Endodermal cell (in vitro differentiated cells): ENCODE measurements around the gene C1QTNF12. TPM values are rescaled to one million over a fixed set of nuclear protein-coding genes. Genes with fewer than 3 reads are reported as not detected.
"Not testable (repeated sequence)": the region's sequence is repeated elsewhere in the genome, so short reads cannot be mapped to it uniquely, and the experiment has no call there.

Source experiments
- DNase-seq: peaks from one replicate; pipeline ENCODE4 v3.0.0-alpha.2; 2017
- H3K27ac ChIP-seq: 2 replicates; pipeline ENCODE4 v1.5.1; 2013; ENCODE audit warnings: mild to moderate bottlenecking, low read depth, low read length, moderate library complexity
- H3K27me3 ChIP-seq: 2 replicates; pipeline ENCODE4 v1.6.1; 2013; ENCODE audit warnings: mild to moderate bottlenecking, low read length, moderate library complexity; ENCODE audit not compliant: insufficient read depth, control insufficient read depth, poor library complexity, severe bottlenecking
- H3K36me3 ChIP-seq: 2 replicates; pipeline ENCODE4 v1.7.0; 2013; ENCODE audit warnings: mild to moderate bottlenecking, low read length, moderate library complexity; ENCODE audit not compliant: control insufficient read depth, insufficient read depth
- H3K4me1 ChIP-seq: one replicate; pipeline ENCODE4 v1.7.0; 2013; ENCODE audit warnings: low read length; ENCODE audit not compliant: control insufficient read depth, insufficient read depth
- H3K4me3 ChIP-seq: 2 replicates; pipeline ENCODE4 v1.5.1; 2013; ENCODE audit warnings: mild to moderate bottlenecking, low read length, moderate library complexity
- H3K9ac ChIP-seq: 2 replicates; pipeline ENCODE4 v1.6.1; 2013; ENCODE audit warnings: mild to moderate bottlenecking, low read length, moderate library complexity; ENCODE audit not compliant: poor library complexity, severe bottlenecking; ENCODE audit errors: extremely low read depth
- H3K9me3 ChIP-seq: 2 replicates; pipeline ENCODE4 v1.6.1; 2013; ENCODE audit warnings: mild to moderate bottlenecking, low read length, moderate library complexity; ENCODE audit not compliant: control insufficient read depth
- H3K27ac Mint-ChIP-seq: 2 replicates; pipeline ENCODE4 v1.8.0; 2020; ENCODE audit warnings: mixed read lengths
- H3K27me3 Mint-ChIP-seq: 2 replicates; pipeline ENCODE4 v1.8.0; 2021; ENCODE audit warnings: mild to moderate bottlenecking, mixed read lengths; ENCODE audit not compliant: insufficient read depth
- H3K36me3 Mint-ChIP-seq: 2 replicates; pipeline ENCODE4 v1.8.0; 2020; ENCODE audit warnings: low read depth, mixed read lengths
- H3K4me1 Mint-ChIP-seq: 2 replicates; pipeline ENCODE4 v1.8.0; 2020; ENCODE audit warnings: mixed read lengths
- H3K4me3 Mint-ChIP-seq: 2 replicates; pipeline ENCODE4 v1.8.0; 2020; ENCODE audit warnings: mild to moderate bottlenecking, moderate library complexity, mixed read lengths
- H3K9me3 Mint-ChIP-seq: 2 replicates; pipeline ENCODE4 v1.8.0; 2020; ENCODE audit warnings: mild to moderate bottlenecking, mixed read lengths
- WGBS, 2 experiments: methylation state at CpG; one replicate each; pipeline versions ENCODE4 v1.1.5 to v1.1.7; 2013; ENCODE audit warnings: missing lambda C conversion rate in 2 of 2, mixed read lengths in 1 of 2; ENCODE audit not compliant: insufficient coverage in 1 of 2, insufficient read length in 1 of 2; 5-methylcytosine and 5-hydroxymethylcytosine counted together
- total RNA-seq, 2 donors: library from RNA; stranded (reverse); fragmentation: NEBNext Ultra II Directional in 1 of 2; extraction: Animal tissue kit (Norgen Biotek cat#: 25700) in 1 of 2; gene quantifications; 2 replicates in 1 of 2; 3 replicates in 1 of 2; pipeline ENCODE4 v1.2.1, GENCODE V29; 2021
- TF ChIP-seq, protein P1 (sequence below): fragments of 200-600 bp; sonication (generic); conservative IDR thresholded peaks from 2 replicates; pipeline ENCODE4 v1.5.0; 2021; ENCODE audit warnings: antibody characterized with exemption, mild to moderate bottlenecking

C1QTNF12 gene
- total RNA-seq, 2 donors from 2014 or later: 8.1 to 13.5 TPM

DNA sequence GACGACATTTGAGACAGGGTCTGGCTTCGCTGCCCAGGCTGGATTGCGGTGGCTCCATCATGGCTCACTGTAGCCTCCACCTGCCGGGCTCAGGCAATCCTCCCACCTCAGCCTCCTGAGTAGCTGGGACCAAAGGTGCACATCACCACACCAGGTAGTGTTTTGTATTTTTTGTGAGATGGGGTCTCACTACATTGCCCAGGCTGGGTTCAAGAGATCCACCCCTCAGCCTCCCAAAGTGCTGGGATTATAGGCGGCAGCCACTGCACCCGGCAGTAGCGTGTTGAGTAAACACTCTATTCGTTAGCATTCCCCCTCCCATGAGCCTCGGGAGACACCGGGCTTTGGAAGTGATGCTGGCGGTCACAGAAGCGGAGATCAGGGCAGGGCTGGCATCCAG is 6.8 kb upstream of the C1QTNF12 start:
- Mint-ChIP-seq H3K27ac (no peak overlapping the region), H3K36me3 (peaks cover 47% of the 10 kb centered on the region), H3K4me3 (no peak overlapping the region), H3K27me3 (no peaks in the 10 kb centered on the region), H3K4me1 (peaks cover 5% of the 10 kb centered on the region), H3K9me3 (no peaks in the 10 kb centered on the region)
- Histone ChIP-seq H3K36me3 (peaks cover 38% of the 10 kb centered on the region), H3K9ac (no peak overlapping the region), H3K9me3 (no peaks in the 10 kb centered on the region), H3K4me3 (no peak overlapping the region), H3K4me1 (no peaks in the 10 kb centered on the region), H3K27me3 (no peaks in the 10 kb centered on the region), H3K27ac (no peak overlapping the region)
- WGBS, 2 experiments: 93 to 97% methylated on average over 11 to 12 of the region's 12 CpGs
- no peak for DNase-seq
- TF ChIP-seq, protein P1, sequence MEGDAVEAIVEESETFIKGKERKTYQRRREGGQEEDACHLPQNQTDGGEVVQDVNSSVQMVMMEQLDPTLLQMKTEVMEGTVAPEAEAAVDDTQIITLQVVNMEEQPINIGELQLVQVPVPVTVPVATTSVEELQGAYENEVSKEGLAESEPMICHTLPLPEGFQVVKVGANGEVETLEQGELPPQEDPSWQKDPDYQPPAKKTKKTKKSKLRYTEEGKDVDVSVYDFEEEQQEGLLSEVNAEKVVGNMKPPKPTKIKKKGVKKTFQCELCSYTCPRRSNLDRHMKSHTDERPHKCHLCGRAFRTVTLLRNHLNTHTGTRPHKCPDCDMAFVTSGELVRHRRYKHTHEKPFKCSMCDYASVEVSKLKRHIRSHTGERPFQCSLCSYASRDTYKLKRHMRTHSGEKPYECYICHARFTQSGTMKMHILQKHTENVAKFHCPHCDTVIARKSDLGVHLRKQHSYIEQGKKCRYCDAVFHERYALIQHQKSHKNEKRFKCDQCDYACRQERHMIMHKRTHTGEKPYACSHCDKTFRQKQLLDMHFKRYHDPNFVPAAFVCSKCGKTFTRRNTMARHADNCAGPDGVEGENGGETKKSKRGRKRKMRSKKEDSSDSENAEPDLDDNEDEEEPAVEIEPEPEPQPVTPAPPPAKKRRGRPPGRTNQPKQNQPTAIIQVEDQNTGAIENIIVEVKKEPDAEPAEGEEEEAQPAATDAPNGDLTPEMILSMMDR: no peak

- no peak overlapping the region for H3K9ac ChIP-seq
- Mint-ChIP-seq H3K27ac (no peak overlapping the region), H3K9me3 (no peaks in the 10 kb centered on the region), H3K27me3 (peaks cover 1% of the 10 kb centered on the region), H3K4me1 (no peaks in the 10 kb centered on the region), H3K36me3 (peaks cover 31% of the 10 kb centered on the region), H3K4me3 (no peak overlapping the region)
- H3K27me3 ChIP-seq: peaks cover 12% of the 10 kb centered on the region
- no peak overlapping the region for H3K27ac ChIP-seq
- no peaks in the 10 kb centered on the region for H3K4me1 ChIP-seq
- TF ChIP-seq, protein P1: no peak
- peaks cover 23% of the 10 kb centered on the region for H3K36me3 ChIP-seq
- 93 to 94% methylated on average over 16 of the region's 16 CpGs for WGBS, 2 experiments
- H3K4me3 ChIP-seq: no peak overlapping the region
- DNase-seq: no peak
- H3K9me3 ChIP-seq: no peaks in the 10 kb centered on the region
These were observed 4.3 kb upstream of the C1QTNF12 start for GRCh38 chr1:1250786-1251284.

DNA sequence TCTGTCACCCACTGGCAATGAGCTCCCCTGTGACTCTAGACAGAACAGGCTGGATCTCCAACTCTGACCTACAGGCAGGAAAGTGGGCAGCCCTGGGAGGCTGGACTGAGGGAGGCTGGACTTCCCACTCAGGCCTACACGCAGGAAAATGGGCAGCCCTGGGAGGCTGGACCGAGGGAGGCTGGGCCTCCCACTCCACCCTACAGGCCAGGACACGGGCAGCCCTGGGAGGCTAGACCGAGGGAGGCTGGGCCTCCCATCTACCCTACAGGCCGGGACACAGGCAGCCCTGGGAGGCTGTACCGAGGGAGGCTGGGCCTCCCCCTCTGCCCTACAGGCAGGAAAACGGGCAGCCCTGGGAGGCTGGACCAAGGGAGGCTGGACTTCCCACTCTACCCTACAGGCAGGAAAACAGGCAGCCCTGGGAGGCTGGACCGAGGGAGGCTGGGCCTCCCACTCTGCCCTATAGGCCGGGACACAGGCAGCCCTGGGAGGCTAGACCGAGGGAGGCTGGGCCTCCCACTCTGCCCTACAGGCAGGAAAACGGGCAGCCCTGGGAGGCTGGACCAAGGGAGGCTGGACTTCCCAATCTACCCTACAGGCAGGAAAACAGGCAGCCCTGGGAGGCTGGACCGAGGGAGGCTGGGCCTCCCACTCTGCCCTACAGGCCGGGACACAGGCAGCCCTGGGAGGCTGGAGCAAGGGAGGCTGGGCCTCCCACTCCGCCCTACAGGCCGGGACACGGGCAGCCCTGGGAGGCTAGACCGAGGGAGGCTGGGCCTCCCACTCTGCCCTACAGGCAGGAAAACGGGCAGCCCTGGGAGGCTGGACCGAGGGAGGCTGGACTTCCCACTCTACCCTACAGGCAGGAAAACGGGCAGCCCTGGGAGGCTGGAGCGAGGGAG is 1.7 kb upstream of the C1QTNF12 start:
- H3K27ac ChIP-seq, H3K4me3 Mint-ChIP-seq, H3K9me3 ChIP-seq, H3K4me1 ChIP-seq, H3K4me3 ChIP-seq, H3K4me1 Mint-ChIP-seq, DNase-seq, H3K9ac ChIP-seq, H3K9me3 Mint-ChIP-seq, H3K27me3 Mint-ChIP-seq, H3K27ac Mint-ChIP-seq, H3K36me3 ChIP-seq: not testable (repeated sequence)
- H3K36me3 Mint-ChIP-seq: peaks cover 16% of the 10 kb centered on the region
- WGBS, 2 experiments: 90 to 91% methylated on average over 7 to 20 of the region's 21 CpGs
- peaks cover 12% of the 10 kb centered on the region for H3K27me3 ChIP-seq
